Glutamatergic neuron (in vitro differentiated cells): ENCODE data around the gene EFHC2. TPM values are rescaled to one million over a fixed set of nuclear protein-coding genes. Genes with fewer than 3 reads are reported as not detected.

Experiments used
- DNase-seq: peaks from one replicate; pipeline ENCODE4 v3.0.0; 2022
- H3K27ac Mint-ChIP-seq: one replicate; pipeline ENCODE4 v1.8.0; 2020; ENCODE audit warnings: mild to moderate bottlenecking, mixed read lengths, inconsistent platforms; ENCODE audit not compliant: unreplicated experiment
- H3K27me3 Mint-ChIP-seq: one replicate; pipeline ENCODE4 v1.8.0; 2020; ENCODE audit warnings: mild to moderate bottlenecking, moderate library complexity, mixed read lengths, inconsistent platforms; ENCODE audit not compliant: unreplicated experiment
- H3K36me3 Mint-ChIP-seq: one replicate; pipeline ENCODE4 v1.8.0; 2020; ENCODE audit warnings: mild to moderate bottlenecking, mixed read lengths, inconsistent platforms; ENCODE audit not compliant: unreplicated experiment
- H3K4me1 Mint-ChIP-seq: one replicate; pipeline ENCODE4 v1.8.0; 2020; ENCODE audit warnings: mild to moderate bottlenecking, low read depth, mixed read lengths, inconsistent platforms; ENCODE audit not compliant: unreplicated experiment
- H3K4me3 Mint-ChIP-seq: one replicate; pipeline ENCODE4 v1.8.0; 2020; ENCODE audit warnings: mild to moderate bottlenecking, mixed read lengths, inconsistent platforms; ENCODE audit not compliant: unreplicated experiment
- H3K9me3 Mint-ChIP-seq: one replicate; pipeline ENCODE4 v1.8.0; 2020; ENCODE audit warnings: mild to moderate bottlenecking, moderate library complexity, mixed read lengths, inconsistent platforms; ENCODE audit not compliant: unreplicated experiment
- total RNA-seq: library from RNA; stranded (reverse); fragmentation: NEBNext Ultra II Directional; extraction: Animal tissue kit (Norgen Biotek cat#: 25700); gene quantifications from one replicate; pipeline ENCODE4 v1.2.1, GENCODE V29; 2021; ENCODE audit not compliant: unreplicated experiment
- TF ChIP-seq, protein P1 (sequence below): fragments of 200-600 bp; sonication (generic); IDR thresholded peaks from one replicate; pipeline ENCODE4 v1.5.0; 2021; ENCODE audit not compliant: partially characterized antibody, unreplicated experiment

Gene EFHC2
- total RNA-seq, 1 donor from 2014 or later: not detected

DNA sequence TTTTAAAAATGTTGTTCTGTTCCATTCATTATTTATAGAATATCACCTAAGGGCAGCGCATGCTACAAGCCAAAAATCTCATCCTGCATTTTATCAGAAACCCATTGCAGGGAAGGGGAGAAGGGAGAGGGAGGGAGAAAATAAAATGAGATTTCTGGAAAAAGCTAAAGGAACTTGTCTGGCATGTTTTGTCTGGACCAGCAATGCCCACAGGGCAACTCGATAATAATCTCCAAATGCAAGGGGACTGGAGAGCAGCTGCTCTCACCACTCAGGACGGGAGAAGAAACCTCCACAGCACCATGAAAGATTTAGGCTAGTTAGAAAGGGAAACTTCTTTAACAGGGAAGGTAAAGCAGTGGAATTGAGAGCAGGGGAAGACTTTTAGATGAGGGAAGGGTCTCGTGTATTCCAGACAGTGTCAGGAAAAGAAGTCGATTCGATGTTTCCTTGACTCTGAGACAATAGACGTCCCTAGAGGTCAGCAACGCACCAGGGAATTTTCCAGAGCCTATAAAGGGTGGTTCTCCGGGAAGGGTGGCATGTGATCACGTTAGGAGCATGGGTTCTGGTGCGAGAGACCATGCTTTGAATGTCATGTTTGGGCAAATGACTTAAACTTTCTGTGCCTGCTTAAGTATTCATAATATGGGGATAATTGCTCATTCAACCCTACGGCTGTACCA is 238.1 kb downstream of the EFHC2 start:
- H3K27ac Mint-ChIP-seq: no peak overlapping the region
- no peaks in the 10 kb centered on the region for H3K36me3 Mint-ChIP-seq
- no peak for DNase-seq
- no peak overlapping the region for H3K4me3 Mint-ChIP-seq
- TF ChIP-seq, protein P1, sequence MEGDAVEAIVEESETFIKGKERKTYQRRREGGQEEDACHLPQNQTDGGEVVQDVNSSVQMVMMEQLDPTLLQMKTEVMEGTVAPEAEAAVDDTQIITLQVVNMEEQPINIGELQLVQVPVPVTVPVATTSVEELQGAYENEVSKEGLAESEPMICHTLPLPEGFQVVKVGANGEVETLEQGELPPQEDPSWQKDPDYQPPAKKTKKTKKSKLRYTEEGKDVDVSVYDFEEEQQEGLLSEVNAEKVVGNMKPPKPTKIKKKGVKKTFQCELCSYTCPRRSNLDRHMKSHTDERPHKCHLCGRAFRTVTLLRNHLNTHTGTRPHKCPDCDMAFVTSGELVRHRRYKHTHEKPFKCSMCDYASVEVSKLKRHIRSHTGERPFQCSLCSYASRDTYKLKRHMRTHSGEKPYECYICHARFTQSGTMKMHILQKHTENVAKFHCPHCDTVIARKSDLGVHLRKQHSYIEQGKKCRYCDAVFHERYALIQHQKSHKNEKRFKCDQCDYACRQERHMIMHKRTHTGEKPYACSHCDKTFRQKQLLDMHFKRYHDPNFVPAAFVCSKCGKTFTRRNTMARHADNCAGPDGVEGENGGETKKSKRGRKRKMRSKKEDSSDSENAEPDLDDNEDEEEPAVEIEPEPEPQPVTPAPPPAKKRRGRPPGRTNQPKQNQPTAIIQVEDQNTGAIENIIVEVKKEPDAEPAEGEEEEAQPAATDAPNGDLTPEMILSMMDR: no peak
- no peaks in the 10 kb centered on the region for H3K4me1 Mint-ChIP-seq
- no peaks in the 10 kb centered on the region for H3K9me3 Mint-ChIP-seq
- no peaks in the 10 kb centered on the region for H3K27me3 Mint-ChIP-seq

DNA sequence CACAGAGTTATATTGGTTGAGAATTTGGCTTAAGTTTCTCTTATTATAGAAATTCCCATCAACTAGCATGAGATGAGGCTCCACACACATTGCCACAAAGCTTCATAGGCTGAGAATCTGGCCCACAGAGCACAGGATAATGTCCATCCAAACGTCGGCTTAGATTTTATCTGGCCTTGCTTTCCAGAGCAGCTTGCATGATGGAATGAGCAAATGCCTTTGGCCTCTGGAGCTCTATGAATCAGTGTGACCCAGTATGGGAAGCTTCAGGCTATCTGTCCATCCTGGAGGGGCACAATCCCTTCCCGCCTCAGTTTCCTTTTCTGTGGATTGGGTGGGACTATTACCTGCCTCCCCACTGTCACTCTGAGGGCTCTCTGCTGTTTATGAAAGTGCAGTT is 238.8 kb downstream of the EFHC2 start:
- no peaks in the 10 kb centered on the region for H3K9me3 Mint-ChIP-seq
- no peak overlapping the region for H3K27ac Mint-ChIP-seq
- no peaks in the 10 kb centered on the region for H3K36me3 Mint-ChIP-seq

DNA sequence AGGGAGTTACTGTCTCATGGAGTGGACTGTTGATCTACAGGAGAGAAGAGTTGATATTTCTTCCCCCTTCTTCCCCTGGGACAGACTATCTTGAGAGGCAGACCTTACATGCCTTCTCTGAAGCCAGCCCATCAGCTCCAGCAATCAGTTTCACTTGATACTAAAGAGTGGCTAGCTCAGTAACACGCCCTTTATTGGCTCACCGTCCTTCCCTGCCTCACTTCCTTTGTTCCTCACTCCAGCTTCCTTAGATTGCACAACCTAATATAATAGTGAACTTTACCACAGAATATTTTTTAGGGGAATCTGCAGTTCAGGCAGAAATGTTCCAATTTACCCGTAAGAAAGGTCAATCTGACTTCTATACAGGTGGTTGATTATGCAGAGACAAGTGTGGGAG is 242.2 kb downstream of the EFHC2 start:
- Mint-ChIP-seq H3K9me3 (no peaks in the 10 kb centered on the region), H3K4me1 (no peaks in the 10 kb centered on the region), H3K4me3 (no peak overlapping the region), H3K36me3 (no peaks in the 10 kb centered on the region), H3K27ac (no peak overlapping the region), H3K27me3 (no peaks in the 10 kb centered on the region)
- DNase-seq: no peak
- TF ChIP-seq, protein P1: no peak

More for the DNA sequence above, 238.8 kb downstream of the EFHC2 start:
- Mint-ChIP-seq H3K4me3 (no peak overlapping the region), H3K4me1 (no peaks in the 10 kb centered on the region), H3K27me3 (no peaks in the 10 kb centered on the region)
- no peak for DNase-seq
- TF ChIP-seq, protein P1: no peak

DNA sequence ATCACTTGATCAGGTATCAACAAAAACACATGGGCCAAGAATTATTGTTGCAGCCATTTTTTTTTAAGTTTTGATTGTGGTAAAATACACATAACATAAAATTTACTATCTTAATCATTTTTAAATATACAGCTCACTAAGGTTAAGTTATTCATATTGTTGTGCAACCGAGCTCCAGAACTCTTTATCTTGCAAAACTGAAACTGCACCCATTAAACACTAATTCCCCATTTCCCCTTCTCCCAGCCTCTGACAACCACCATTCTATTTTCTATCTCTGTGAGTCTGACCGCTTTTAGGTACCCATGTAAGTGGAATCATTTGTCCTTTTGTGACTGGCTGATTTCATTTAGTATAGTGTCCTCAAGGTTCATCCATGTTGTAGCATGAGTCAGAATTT is 244.1 kb downstream of the EFHC2 start:
- H3K27me3 Mint-ChIP-seq: no peaks in the 10 kb centered on the region

More for the DNA sequence above, 244.1 kb downstream of the EFHC2 start:
- H3K27ac Mint-ChIP-seq: no peak overlapping the region
- H3K4me3 Mint-ChIP-seq: no peak overlapping the region
- TF ChIP-seq, protein P1: no peak
- no peak for DNase-seq
- H3K4me1 Mint-ChIP-seq: no peaks in the 10 kb centered on the region
- no peaks in the 10 kb centered on the region for H3K36me3 Mint-ChIP-seq
- H3K9me3 Mint-ChIP-seq: no peaks in the 10 kb centered on the region

Other genes starting within 250 kb of the EFHC2 start
- 19.3 TPM for gene FUNDC1, start 199.2 kb upstream of the EFHC2 start, total RNA-seq